ENCODE results near the gene MDC1. TPM values are rescaled to one million over a fixed set of nuclear protein-coding genes. Genes with fewer than 3 reads are reported as not detected.
A peak's percentile ranks its signal among the peaks of the same experiment; 100 is the strongest.

The MDC1 gene
- polyA plus RNA-seq, 1 donor from 2014 or later = 8.1 TPM

GRCh38 chr6:30747300-30747687, 30.2 kb upstream of the MDC1 start:
- Histone ChIP-seq H3K9ac (ENCODE audit: low read length) (no peak overlapping the region), H3F3A (ENCODE audit: insufficient read depth, low read length, poor library complexity, severe bottlenecking) (no peaks in the 10 kb centered on the region), H3K27me3 (ENCODE audit: insufficient read depth, low read depth, low read length) (peaks cover 20% of the 10 kb centered on the region), H3K36me3 (ENCODE audit: insufficient read depth, low read length) (no peaks in the 10 kb centered on the region), H3K27ac (ENCODE audit: low read length) (no peak overlapping the region), H3K9me3 (ENCODE audit: low read length) (no peaks in the 10 kb centered on the region), H2AFZ (ENCODE audit: low read depth, low read length) (no peak overlapping the region), H3K79me2 (replicated peaks; ENCODE audit: insufficient read depth, low read length) (no peaks in the 10 kb centered on the region), H3K4me2 (ENCODE audit: low read length) (no peak overlapping the region), H3K4me3 (ENCODE audit: low read length) (no peak overlapping the region), H4K20me1 (ENCODE audit: insufficient read depth) (no peaks in the 10 kb centered on the region), H3K9me2 (ENCODE audit: insufficient read depth, low read length) (no peaks in the 10 kb centered on the region)
- TF ChIP-seq EP300 (conservative IDR thresholded peaks at IDR 0.05; ENCODE audit: poor library complexity, severe bottlenecking) (no peak), CTCF (IDR thresholded peaks at IDR 0.05; ENCODE audit: poor library complexity, severe bottlenecking) (no peak), MXI1 (conservative IDR thresholded peaks at IDR 0.05; ENCODE audit: poor library complexity, severe bottlenecking) (no peak), SMC3 (conservative IDR thresholded peaks at IDR 0.05; ENCODE audit: poor library complexity) (no peak), POLR2AphosphoS5 (IDR thresholded peaks at IDR 0.05) (no peak), REST (IDR thresholded peaks at IDR 0.05; ENCODE audit: borderline replicate concordance) (no peak), EZH2 (IDR thresholded peaks at IDR 0.05; ENCODE audit: borderline replicate concordance, insufficient read depth, low read length, poor library complexity, severe bottlenecking) (no peak), TAF1 (IDR thresholded peaks at IDR 0.05; ENCODE audit: low read depth) (no peak), RAD21 (conservative IDR thresholded peaks at IDR 0.05) (no peak)

- peaks cover 20% of the 10 kb centered on the region for H3K27me3 ChIP-seq (ENCODE audit: insufficient read depth, low read depth, low read length)
- H3K27ac ChIP-seq (ENCODE audit: low read length) = no peak within 1 kb of the TSS
- H3K4me2 ChIP-seq (ENCODE audit: low read length) = no peak within 1 kb of the TSS
- H3K79me2 ChIP-seq (replicated peaks; ENCODE audit: insufficient read depth, low read length) = peaks cover 14% of the 10 kb centered on the region
- H4K20me1 ChIP-seq (ENCODE audit: insufficient read depth) = no peaks in the 10 kb centered on the region
- no peaks in the 10 kb centered on the region for H3K9me2 ChIP-seq (ENCODE audit: insufficient read depth, low read length)
- peak within 1 kb of the TSS; percentile 90 for H3K4me3 ChIP-seq (ENCODE audit: low read length)
- no peaks in the 10 kb centered on the region for H3K36me3 ChIP-seq (ENCODE audit: insufficient read depth, low read length)
- peak within 1 kb of the TSS; percentile 16 for H3K9ac ChIP-seq (ENCODE audit: low read length)
- no peaks in the 10 kb centered on the region for H3F3A ChIP-seq (ENCODE audit: insufficient read depth, low read length, poor library complexity, severe bottlenecking)
- no peaks in the 10 kb centered on the region for H3K9me3 ChIP-seq (ENCODE audit: low read length)
- no peak within 1 kb of the TSS for H2AFZ ChIP-seq (ENCODE audit: low read depth, low read length)
- TF ChIP-seq CTCF (IDR thresholded peaks at IDR 0.05; ENCODE audit: poor library complexity, severe bottlenecking) = peak; percentile 66
- peak; percentile 59 for TF ChIP-seq SMC3 (conservative IDR thresholded peaks at IDR 0.05; ENCODE audit: poor library complexity)
- TF ChIP-seq MXI1 (conservative IDR thresholded peaks at IDR 0.05; ENCODE audit: poor library complexity, severe bottlenecking) = no peak
- TF ChIP-seq RAD21 (conservative IDR thresholded peaks at IDR 0.05) = peak; percentile 43
- TF ChIP-seq TAF1 (IDR thresholded peaks at IDR 0.05; ENCODE audit: low read depth) = no peak
These were observed 27.1 kb upstream of the MDC1 start, which contains the start of gene IER3 for GRCh38 chr6:30744054-30744805. TSS of gene IER3 (minus strand) at chr6:30744547. CDS start at chr6:30744518, 29 bp downstream.

All from neural cell (in vitro differentiated cells).